ENCODE results near the gene CHAT.

GRCh38 chr10:49698679-49699078 is 84.8 kb downstream of the CHAT start:
- TF ChIP-seq CTCF (IDR thresholded peaks at IDR 0.05) (no peak), POLR2A (IDR thresholded peaks at IDR 0.05) (no peak)
